Astrocyte of the spinal cord (primary cell): ENCODE results near the gene ZNF677.
"Not testable (repeated sequence)": the region's sequence is repeated elsewhere in the genome, so short reads cannot be mapped to it uniquely, and the experiment has no call there.

Source experiments
- DNase-seq: peaks from one replicate; pipeline ENCODE4 v3.0.0; 2011; ENCODE audit warnings: low read depth, low spot score
- H3K4me3 ChIP-seq: 2 replicates; pipeline ENCODE4 v1.5.1; 2011; ENCODE audit warnings: low read depth, mild to moderate bottlenecking, low read length, moderate library complexity
- in situ Hi-C: cut with HindIII; loops from 2 replicates; pipeline ENCODE4 v1.10.0; 2017; ENCODE audit warnings: low sequenced_read_pairs
- TF ChIP-seq, protein P1 (sequence below): IDR thresholded peaks from 2 replicates; pipeline ENCODE4 v1.5.1; 2012; ENCODE audit warnings: low read depth, mild to moderate bottlenecking, low read length, inconsistent platforms

The ZNF677 gene

DNA sequence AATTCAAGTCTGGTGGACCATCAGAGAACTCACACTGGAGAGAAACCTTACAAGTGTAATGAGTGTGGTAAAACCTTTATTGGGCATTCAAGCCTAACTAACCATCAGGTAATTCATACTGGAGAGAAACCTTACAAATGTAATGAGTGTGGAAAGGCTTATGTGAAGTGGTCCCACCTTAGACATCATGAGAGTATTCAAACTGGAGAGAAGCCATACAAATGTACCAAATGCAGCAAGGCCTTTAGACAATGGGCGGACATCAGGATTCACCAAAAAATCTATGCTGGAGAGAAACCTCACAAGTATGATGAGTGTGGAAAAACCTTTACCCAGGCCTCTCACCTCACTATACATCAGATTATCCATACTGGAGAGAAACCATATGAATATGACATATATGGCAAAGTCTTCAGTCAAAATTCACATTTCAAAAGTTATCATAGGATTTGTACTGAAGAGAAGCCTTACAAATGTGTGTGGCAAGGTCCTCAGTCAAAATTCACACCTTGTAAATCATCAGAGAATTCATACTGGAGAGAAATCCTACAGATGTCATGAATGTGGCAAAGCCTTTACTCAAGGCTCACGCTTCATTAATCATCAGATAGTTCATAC, 41.9 kb downstream of the ZNF677 start:
- DNase-seq, result no peak
- no peak overlapping the region for H3K4me3 ChIP-seq
- TF ChIP-seq, protein P1, sequence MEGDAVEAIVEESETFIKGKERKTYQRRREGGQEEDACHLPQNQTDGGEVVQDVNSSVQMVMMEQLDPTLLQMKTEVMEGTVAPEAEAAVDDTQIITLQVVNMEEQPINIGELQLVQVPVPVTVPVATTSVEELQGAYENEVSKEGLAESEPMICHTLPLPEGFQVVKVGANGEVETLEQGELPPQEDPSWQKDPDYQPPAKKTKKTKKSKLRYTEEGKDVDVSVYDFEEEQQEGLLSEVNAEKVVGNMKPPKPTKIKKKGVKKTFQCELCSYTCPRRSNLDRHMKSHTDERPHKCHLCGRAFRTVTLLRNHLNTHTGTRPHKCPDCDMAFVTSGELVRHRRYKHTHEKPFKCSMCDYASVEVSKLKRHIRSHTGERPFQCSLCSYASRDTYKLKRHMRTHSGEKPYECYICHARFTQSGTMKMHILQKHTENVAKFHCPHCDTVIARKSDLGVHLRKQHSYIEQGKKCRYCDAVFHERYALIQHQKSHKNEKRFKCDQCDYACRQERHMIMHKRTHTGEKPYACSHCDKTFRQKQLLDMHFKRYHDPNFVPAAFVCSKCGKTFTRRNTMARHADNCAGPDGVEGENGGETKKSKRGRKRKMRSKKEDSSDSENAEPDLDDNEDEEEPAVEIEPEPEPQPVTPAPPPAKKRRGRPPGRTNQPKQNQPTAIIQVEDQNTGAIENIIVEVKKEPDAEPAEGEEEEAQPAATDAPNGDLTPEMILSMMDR, result no peak
- in situ Hi-C loops, result no loop called here

DNA sequence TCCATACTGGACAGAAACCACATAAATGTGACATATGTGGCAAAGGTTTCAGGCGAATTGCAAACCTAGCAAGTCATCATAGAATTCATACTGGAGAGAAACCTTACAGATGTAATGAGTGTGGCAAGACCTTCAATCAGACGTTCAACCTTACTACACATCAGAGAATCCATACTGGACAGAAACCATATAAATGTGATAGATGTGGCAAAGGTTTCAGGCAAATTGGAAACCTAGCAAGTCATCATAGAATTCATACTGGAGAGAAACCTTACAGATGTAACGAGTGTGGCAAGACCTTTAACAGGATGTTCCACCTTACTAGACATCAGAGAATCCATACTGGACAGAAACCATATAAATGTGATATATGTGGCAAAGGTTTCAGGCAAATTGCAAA, 43.1 kb downstream of the ZNF677 start:
- DNase-seq, H3K4me3 ChIP-seq, in situ Hi-C loops: not testable (repeated sequence)

DNA sequence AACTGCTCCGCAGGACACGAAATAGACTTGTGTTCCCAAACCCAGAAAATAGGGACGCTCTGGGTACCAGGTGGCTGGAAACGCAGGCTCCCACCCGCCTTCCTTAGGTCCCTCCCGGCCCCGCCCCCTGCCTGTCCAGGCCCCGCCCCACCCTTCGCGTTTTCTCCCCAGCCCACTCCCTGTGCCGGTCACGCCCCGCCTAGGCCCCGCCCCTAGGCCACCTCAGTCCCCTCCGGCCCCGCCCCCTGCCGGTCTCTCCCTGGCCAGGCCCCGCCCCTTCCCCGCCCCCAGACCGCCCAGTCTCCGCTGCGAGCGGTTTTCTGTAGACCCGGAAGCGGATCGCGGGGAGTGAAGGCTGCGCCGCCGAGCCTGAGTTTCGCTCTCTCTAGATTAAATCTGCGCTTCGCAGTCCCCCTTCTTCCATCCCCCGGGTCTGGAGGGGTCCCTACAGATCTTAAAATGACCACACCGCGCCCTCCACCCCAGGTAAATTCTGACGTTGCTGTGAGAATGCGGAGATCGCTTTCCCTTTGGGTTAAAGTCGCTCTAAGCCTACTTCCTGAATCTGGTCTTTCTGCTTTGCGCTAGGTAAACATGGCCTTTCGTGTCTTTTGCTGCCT, 57.8 kb downstream of the ZNF677 start:
- in situ Hi-C loops, result no loop called here

DNA sequence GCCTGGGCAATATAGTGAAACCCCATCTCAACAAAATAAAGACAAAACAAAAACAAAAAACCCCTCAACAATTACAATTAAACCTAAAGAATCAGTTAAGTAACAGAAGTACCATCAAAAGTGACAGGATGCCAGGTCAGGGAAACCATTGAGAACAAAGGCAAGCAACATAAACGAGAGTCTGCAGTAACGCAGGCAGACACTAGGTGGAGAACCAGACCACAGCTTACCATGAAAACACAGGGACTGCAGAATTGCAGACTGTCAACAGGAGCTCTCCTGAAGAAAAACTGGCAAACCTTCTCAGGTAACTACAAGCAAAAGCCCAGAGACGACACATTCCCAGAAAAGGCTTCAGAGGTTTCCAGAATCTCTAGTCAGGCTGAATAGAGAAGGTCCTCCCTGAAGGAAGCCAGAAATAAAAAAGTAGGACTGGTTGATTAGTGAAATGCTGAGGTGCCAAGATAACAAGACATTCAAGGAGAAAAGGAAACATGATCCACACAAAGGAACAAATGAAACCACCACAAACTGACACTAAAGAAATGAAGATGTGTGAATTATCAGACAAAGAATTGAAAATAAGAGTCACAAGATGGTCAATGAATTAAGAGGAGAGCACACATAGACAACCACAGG, 59.3 kb downstream of the ZNF677 start:
- TF ChIP-seq, protein P1, result peak; percentile 89
- peak; percentile 80 for DNase-seq
- in situ Hi-C loops, result no loop called here
- H3K4me3 ChIP-seq, result no peak overlapping the region

More for the DNA sequence above, 57.8 kb downstream of the ZNF677 start:
- DNase-seq, result peak; percentile 92
- H3K4me3 ChIP-seq, result peak overlapping the region; percentile 95
- TF ChIP-seq, protein P1, result no peak

DNA sequence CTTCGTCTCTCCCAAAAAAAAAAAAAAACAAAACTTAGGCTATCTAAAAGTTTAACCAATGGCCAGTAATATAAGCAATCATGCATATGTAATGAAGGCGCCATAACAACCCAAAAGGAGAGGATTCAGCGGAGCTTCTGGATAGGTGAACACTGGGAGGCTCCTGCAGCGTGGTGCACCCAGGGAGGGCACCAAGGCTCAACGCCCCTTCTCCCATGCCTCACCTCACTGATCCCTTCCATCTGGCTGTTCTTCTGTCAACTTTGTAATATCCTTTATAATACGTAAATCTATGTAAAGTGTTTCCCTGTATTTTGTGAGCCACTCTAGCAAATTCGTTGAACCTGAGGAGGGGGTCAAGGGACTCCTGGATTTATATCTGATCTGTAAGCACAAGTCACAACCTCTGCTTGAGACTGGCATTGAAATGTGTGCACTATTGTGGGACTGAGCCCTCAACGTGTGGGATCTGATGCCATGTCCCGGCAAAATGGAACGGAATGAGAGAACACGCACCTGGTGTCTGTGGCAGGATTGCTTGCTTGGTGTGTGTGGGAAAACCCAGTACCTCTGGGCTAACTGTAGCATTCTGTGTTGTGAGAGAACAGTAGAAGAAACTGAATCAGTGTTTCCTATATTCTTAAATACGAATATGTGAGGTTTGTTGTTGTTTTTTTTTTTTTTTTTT, 61.0 kb downstream of the ZNF677 start:
- H3K4me3 ChIP-seq, result peak overlapping the region; percentile 76
- TF ChIP-seq, protein P1, result no peak
- no peak for DNase-seq
- in situ Hi-C loops, result no loop called here

DNA sequence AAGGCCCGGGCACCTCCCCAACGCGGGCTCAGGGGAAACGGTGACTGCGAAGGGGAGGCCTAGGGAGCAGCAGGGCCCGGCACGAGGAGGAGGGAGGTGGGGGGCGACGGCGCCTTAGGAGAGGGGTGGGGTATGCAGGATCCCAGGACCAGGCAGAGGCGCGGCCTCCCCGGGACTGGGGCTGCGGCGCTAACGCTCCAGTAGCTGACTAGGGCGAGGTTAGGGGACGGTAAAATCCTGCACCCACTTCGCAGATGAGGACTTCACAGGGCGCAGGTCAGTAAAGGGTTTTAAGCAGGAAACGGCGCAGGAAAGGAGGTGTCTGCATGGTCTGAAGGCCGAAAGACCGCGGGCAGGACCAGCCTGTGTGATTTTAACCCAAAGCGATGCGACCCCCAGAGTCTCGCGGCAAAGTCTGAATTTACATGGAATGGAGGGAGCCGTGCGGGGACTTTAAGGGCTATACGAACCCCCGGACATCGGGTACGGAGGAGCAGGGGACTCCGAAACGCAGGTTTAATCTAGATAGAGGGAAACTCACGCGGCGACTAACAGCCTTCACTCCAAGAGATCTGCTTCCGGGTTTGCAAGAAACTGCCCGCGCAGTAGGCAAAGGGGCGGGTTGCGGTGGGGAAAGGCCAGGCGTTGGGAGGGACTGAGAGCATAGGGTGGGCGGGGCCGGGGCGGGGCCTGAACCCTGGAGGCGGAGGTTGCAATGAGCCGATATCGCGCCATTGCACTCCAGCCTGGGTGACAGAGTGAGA, 61.7 kb downstream of the ZNF677 start, which contains the start of gene ZNF665:
ZNF665 (minus strand) TSS at position 588 of the 764 bp plus-strand sequence. CDS start 10,460 bp downstream, outside the sequence.
- in situ Hi-C loops, result no loop called here
- peak within 1 kb of the TSS; percentile 76 for H3K4me3 ChIP-seq
- DNase-seq, result peak; percentile 89
- TF ChIP-seq, protein P1, result no peak
